OCI-LY3 (cell line): ENCODE results near the gene SPINK14.

Experiments
- H2AFZ ChIP-seq: fragments of 200-600, 300-600 bp; shearing (Covaris generic); 2 replicates; pipeline ENCODE4 v1.6.0; 2014; ENCODE audit warnings: antibody characterized with exemption, low read depth, low read length
- H3K27ac ChIP-seq: fragments of 200-600, 300-600 bp; sonication (generic); 2 replicates; pipeline ENCODE4 v1.5.1; 2014; ENCODE audit warnings: mild to moderate bottlenecking, low read length, moderate library complexity, mixed read lengths
- H3K27me3 ChIP-seq: fragments of 200-600, 300-600 bp; sonication (generic); 2 replicates; pipeline ENCODE4 v1.6.1; 2014; ENCODE audit warnings: low read depth, low read length, mixed read lengths
- H3K36me3 ChIP-seq: fragments of 200-600, 300-600 bp; sonication (generic); replicated peaks from 2 replicates; pipeline ENCODE3; 2014; ENCODE audit warnings: low read depth, low read length, mixed read lengths
- H3K4me1 ChIP-seq: fragments of 300-600, 200-600 bp; sonication (generic); 2 replicates; pipeline ENCODE4 v1.6.1; 2014; ENCODE audit warnings: low read length, mixed read lengths
- H3K4me2 ChIP-seq: fragments of 200-600, 300-600 bp; sonication (generic); 2 replicates; pipeline ENCODE4 v1.6.1; 2014; ENCODE audit warnings: low read length, mixed read lengths
- H3K4me3 ChIP-seq: fragments of 300-600, 200-600 bp; sonication (generic); 2 replicates; pipeline ENCODE4 v1.5.1; 2014; ENCODE audit warnings: antibody characterized with exemption, mild to moderate bottlenecking, low read length, moderate library complexity
- H3K79me2 ChIP-seq: fragments of 300-600, 200-600 bp; shearing (Covaris generic); 2 replicates; pipeline ENCODE4 v1.6.1; 2014; ENCODE audit warnings: mild to moderate bottlenecking, low read length, mixed read lengths
- H3K9ac ChIP-seq: fragments of 300-600, 200-600 bp; shearing (Covaris generic); 2 replicates; pipeline ENCODE4 v1.6.0; 2014; ENCODE audit warnings: mild to moderate bottlenecking, low read length, moderate library complexity
- H3K9me3 ChIP-seq: fragments of 200-600, 300-600 bp; shearing (Covaris generic); 2 replicates; pipeline ENCODE4 v1.6.1; 2014; ENCODE audit warnings: low read length, mixed read lengths; ENCODE audit not compliant: insufficient read depth
- H4K20me1 ChIP-seq: fragments of 200-600, 300-600 bp; sonication (generic); 2 replicates; pipeline ENCODE4 v1.6.1; 2016; ENCODE audit warnings: low read length, mixed read lengths; ENCODE audit not compliant: insufficient read depth
- CTCF ChIP-seq: fragments of 200-600, 300-600 bp; sonication (generic); IDR thresholded peaks from 2 replicates; pipeline ENCODE4 v1.5.1; 2014; ENCODE audit warnings: antibody characterized with exemption, low read length, low read depth
- EZH2phosphoT487 ChIP-seq: fragments of 200-600 bp; shearing (Covaris generic); IDR thresholded peaks from 2 replicates; pipeline ENCODE4 v1.6.1; 2018; ENCODE audit warnings: antibody characterized with exemption, mixed run types, low read depth

The SPINK14 gene, protein sequence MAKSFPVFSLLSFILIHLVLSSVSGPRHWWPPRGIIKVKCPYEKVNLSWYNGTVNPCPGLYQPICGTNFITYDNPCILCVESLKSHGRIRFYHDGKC

DNA sequence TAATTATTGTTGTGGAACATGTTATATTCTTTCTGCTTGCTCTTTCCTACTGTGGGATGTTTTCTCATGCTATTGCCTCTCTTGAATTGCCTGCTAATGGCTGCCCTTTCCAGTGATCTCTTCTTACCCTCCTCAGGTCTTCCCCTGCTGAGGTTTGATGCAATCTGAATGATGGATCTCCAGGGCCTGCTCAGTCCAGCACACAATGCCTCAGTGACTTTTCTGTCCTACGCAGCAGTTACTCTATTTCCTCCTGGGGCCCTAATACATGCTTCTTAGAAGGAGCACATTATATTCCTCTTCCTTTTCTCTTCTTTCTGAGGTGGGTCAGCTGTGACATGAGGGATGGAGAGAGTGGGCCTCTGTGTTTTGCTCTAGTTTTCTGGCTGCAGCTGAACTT is at the start of gene SPINK14:
TSS of gene SPINK14 (plus strand) at position 301 of the 400 bp plus-strand sequence. CDS start 1,187 bp downstream, outside the sequence.
- Histone ChIP-seq H3K4me3 (no peak within 1 kb of the TSS), H3K9me3 (no peaks in the 10 kb centered on the region), H4K20me1 (no peaks in the 10 kb centered on the region), H3K36me3 (no peaks in the 10 kb centered on the region), H3K4me2 (no peak within 1 kb of the TSS), H3K79me2 (no peaks in the 10 kb centered on the region), H3K9ac (no peak within 1 kb of the TSS), H2AFZ (no peak within 1 kb of the TSS), H3K27me3 (no peaks in the 10 kb centered on the region), H3K27ac (no peak within 1 kb of the TSS), H3K4me1 (no peaks in the 10 kb centered on the region)
- TF ChIP-seq CTCF (no peak), EZH2phosphoT487 (no peak)

DNA sequence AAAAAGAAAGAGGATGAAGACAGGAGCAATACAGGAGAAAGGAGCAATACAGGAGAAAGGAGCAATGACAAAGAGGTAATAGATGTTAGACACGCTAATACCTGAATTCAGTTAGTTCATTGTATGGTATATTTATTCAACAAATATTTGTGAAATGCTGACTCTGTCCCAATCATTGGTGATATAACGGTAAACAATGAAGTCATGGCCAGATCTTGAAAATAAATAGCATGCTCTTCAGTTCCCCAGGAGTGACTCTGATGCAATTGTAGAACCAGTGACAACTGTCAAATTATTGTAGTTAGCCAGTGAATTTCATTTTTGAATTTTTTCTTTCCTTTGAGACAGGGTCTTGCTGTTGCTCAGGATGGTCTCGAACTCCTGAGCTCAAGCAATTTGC is 48.0 kb upstream of the SPINK14 start:
- Histone ChIP-seq H4K20me1 (no peaks in the 10 kb centered on the region), H3K27me3 (no peaks in the 10 kb centered on the region), H3K4me2 (no peak overlapping the region), H3K36me3 (peaks cover 2% of the 10 kb centered on the region), H3K9ac (no peak overlapping the region), H3K79me2 (no peaks in the 10 kb centered on the region), H3K27ac (no peak overlapping the region), H3K4me3 (no peak overlapping the region), H2AFZ (no peak overlapping the region), H3K4me1 (no peaks in the 10 kb centered on the region), H3K9me3 (no peaks in the 10 kb centered on the region)
- no peak for TF ChIP-seq CTCF
- TF ChIP-seq EZH2phosphoT487, result no peak

GRCh38 chr5:148125641-148126040 is 42.7 kb upstream of the SPINK14 start:
- H3K79me2 ChIP-seq, result no peaks in the 10 kb centered on the region
- no peak overlapping the region for H2AFZ ChIP-seq
- no peak overlapping the region for H3K9ac ChIP-seq
- H3K27ac ChIP-seq, result no peak overlapping the region
- peak overlapping the region; percentile 25; the same call in 1 of the 2 replicates for H3K4me2 ChIP-seq
- H3K27me3 ChIP-seq, result no peaks in the 10 kb centered on the region
- no peak overlapping the region for H3K4me3 ChIP-seq
- H3K9me3 ChIP-seq, result no peaks in the 10 kb centered on the region
- TF ChIP-seq CTCF (peak; percentile 24; the same call in 1 of the 2 replicates), EZH2phosphoT487 (no peak)
- H3K4me1 ChIP-seq, result peaks cover 4% of the 10 kb centered on the region; the same call in 1 of the 2 replicates
- H3K36me3 ChIP-seq, result no peaks in the 10 kb centered on the region
- no peaks in the 10 kb centered on the region for H4K20me1 ChIP-seq

- no peaks in the 10 kb centered on the region for H3K27me3 ChIP-seq
- H3K79me2 ChIP-seq, result no peaks in the 10 kb centered on the region
- TF ChIP-seq EZH2phosphoT487 (no peak), CTCF (no peak)
- H3K4me3 ChIP-seq, result no peak overlapping the region
- no peaks in the 10 kb centered on the region for H3K9me3 ChIP-seq
- H2AFZ ChIP-seq, result no peak overlapping the region
- no peaks in the 10 kb centered on the region for H3K4me1 ChIP-seq
- no peak overlapping the region for H3K4me2 ChIP-seq
- no peak overlapping the region for H3K27ac ChIP-seq
- H3K9ac ChIP-seq, result no peak overlapping the region
- H4K20me1 ChIP-seq, result no peaks in the 10 kb centered on the region
- no peaks in the 10 kb centered on the region for H3K36me3 ChIP-seq
Observed at GRCh38 chr5:148135091-148136048, 33.0 kb upstream of the SPINK14 start.
